ENCODE data around the gene SH2D4B.

SH2D4B gene

GRCh38 chr10:80579849-80580637 lies 42.3 kb downstream of the SH2D4B start:
- H3K4me3 ChIP-seq (IDR thresholded peaks at IDR 0.05; ENCODE audit: insufficient read depth, low read depth, low read length) = no peak overlapping the region
- no peaks in the 10 kb centered on the region for H3K27me3 ChIP-seq (ENCODE audit: insufficient read depth, low read depth)
- no peak overlapping the region for H3K4me2 ChIP-seq
- no peaks in the 10 kb centered on the region for H3K79me2 ChIP-seq (ENCODE audit: insufficient read depth, low read depth)
- no peak overlapping the region for H3K27ac ChIP-seq
- H3K36me3 ChIP-seq (ENCODE audit: insufficient read depth) = no peaks in the 10 kb centered on the region
- no peak for TF ChIP-seq CTCF (conservative IDR thresholded peaks at IDR 0.05; ENCODE audit: low read depth, low read length)
- no peaks in the 10 kb centered on the region for H3K4me1 ChIP-seq (ENCODE audit: low read depth, poor library complexity, severe bottlenecking)
- H2AFZ ChIP-seq (ENCODE audit: low read depth) = no peak overlapping the region
- H3K9ac ChIP-seq = no peak overlapping the region
- no peaks in the 10 kb centered on the region for H4K20me1 ChIP-seq (ENCODE audit: insufficient read depth)

- no peaks in the 10 kb centered on the region for H3K79me2 ChIP-seq (ENCODE audit: insufficient read depth, low read depth)
- no peak for TF ChIP-seq CTCF (conservative IDR thresholded peaks at IDR 0.05; ENCODE audit: low read depth, low read length)
- no peaks in the 10 kb centered on the region for H3K36me3 ChIP-seq (ENCODE audit: insufficient read depth)
- no peak overlapping the region for H3K4me2 ChIP-seq
- H3K4me1 ChIP-seq (ENCODE audit: low read depth, poor library complexity, severe bottlenecking) = no peaks in the 10 kb centered on the region
- no peak overlapping the region for H3K4me3 ChIP-seq (IDR thresholded peaks at IDR 0.05; ENCODE audit: insufficient read depth, low read depth, low read length)
- H4K20me1 ChIP-seq (ENCODE audit: insufficient read depth) = no peaks in the 10 kb centered on the region
- H3K27ac ChIP-seq = no peak overlapping the region
- no peak overlapping the region for H2AFZ ChIP-seq (ENCODE audit: low read depth)
- H3K9ac ChIP-seq = no peak overlapping the region
- no peaks in the 10 kb centered on the region for H3K27me3 ChIP-seq (ENCODE audit: insufficient read depth, low read depth)
Observed at GRCh38 chr10:80580638-80581468, 43.2 kb downstream of the SH2D4B start.

- H3K4me1 ChIP-seq (ENCODE audit: low read depth, poor library complexity, severe bottlenecking) = no peaks in the 10 kb centered on the region
- H4K20me1 ChIP-seq (ENCODE audit: insufficient read depth) = no peaks in the 10 kb centered on the region
- no peak overlapping the region for H2AFZ ChIP-seq (ENCODE audit: low read depth)
- H3K27ac ChIP-seq = no peak overlapping the region
- H3K4me3 ChIP-seq (IDR thresholded peaks at IDR 0.05; ENCODE audit: insufficient read depth, low read depth, low read length) = no peak overlapping the region
- no peak overlapping the region for H3K4me2 ChIP-seq
- H3K27me3 ChIP-seq (ENCODE audit: insufficient read depth, low read depth) = no peaks in the 10 kb centered on the region
- TF ChIP-seq CTCF (conservative IDR thresholded peaks at IDR 0.05; ENCODE audit: low read depth, low read length) = no peak
- H3K9ac ChIP-seq = no peak overlapping the region
- H3K79me2 ChIP-seq (ENCODE audit: insufficient read depth, low read depth) = no peaks in the 10 kb centered on the region
- H3K36me3 ChIP-seq (ENCODE audit: insufficient read depth) = no peaks in the 10 kb centered on the region
Observed at GRCh38 chr10:80581469-80581835, 43.8 kb downstream of the SH2D4B start.

GRCh38 chr10:80582286-80582960 lies 44.7 kb downstream of the SH2D4B start:
- no peaks in the 10 kb centered on the region for H3K4me1 ChIP-seq (ENCODE audit: low read depth, poor library complexity, severe bottlenecking)
- no peak overlapping the region for H3K4me3 ChIP-seq (IDR thresholded peaks at IDR 0.05; ENCODE audit: insufficient read depth, low read depth, low read length)
- no peak overlapping the region for H3K9ac ChIP-seq
- H3K36me3 ChIP-seq (ENCODE audit: insufficient read depth) = no peaks in the 10 kb centered on the region
- no peak for TF ChIP-seq CTCF (conservative IDR thresholded peaks at IDR 0.05; ENCODE audit: low read depth, low read length)
- H3K27me3 ChIP-seq (ENCODE audit: insufficient read depth, low read depth) = no peaks in the 10 kb centered on the region
- H4K20me1 ChIP-seq (ENCODE audit: insufficient read depth) = no peaks in the 10 kb centered on the region
- no peak overlapping the region for H2AFZ ChIP-seq (ENCODE audit: low read depth)
- H3K27ac ChIP-seq = no peak overlapping the region
- H3K79me2 ChIP-seq (ENCODE audit: insufficient read depth, low read depth) = no peaks in the 10 kb centered on the region
- no peak overlapping the region for H3K4me2 ChIP-seq
